Cerebellar nuclear complex (tissue), 1 donor: ENCODE measurements around the gene DIO3.
"Not testable (repeated sequence)": the region's sequence is repeated elsewhere in the genome, so short reads cannot be mapped to it uniquely, and the experiment has no call there.

ENCODE experiments used
- DNase-seq, 2 experiments: peaks; one replicate each; lab custom pipeline; 2025; lab: John Stamatoyannopoulos, UW

DIO3 gene

GRCh38 chr14:101559250-101559623 lies 2.1 kb upstream of the DIO3 start:
- DNase-seq = no peak

GRCh38 chr14:101559624-101560533 lies 1.4 kb upstream of the DIO3 start:
- no peak for DNase-seq

GRCh38 chr14:101560534-101561113 lies 671 bp upstream of the DIO3 start:
- no peak for DNase-seq

GRCh38 chr14:101561897-101562490 lies 699 bp downstream of the DIO3 start:
- no peak for DNase-seq

- DNase-seq = no peak
Measured at GRCh38 chr14:101562659-101563351, 1.5 kb downstream of the DIO3 start.

GRCh38 chr14:101563352-101563653 lies 2.0 kb downstream of the DIO3 start:
- no peak for DNase-seq

- no peak for DNase-seq
Measured at GRCh38 chr14:101563654-101564443, 2.6 kb downstream of the DIO3 start.

- no peak for DNase-seq
Measured at GRCh38 chr14:101564444-101564776, 3.1 kb downstream of the DIO3 start.

- DNase-seq = no peak
Measured at GRCh38 chr14:101564819-101565698, 3.8 kb downstream of the DIO3 start.

- DNase-seq = no peak
Measured at GRCh38 chr14:101567252-101567651, 6.0 kb downstream of the DIO3 start.

GRCh38 chr14:101571004-101571403 lies 9.7 kb downstream of the DIO3 start:
- no peak for DNase-seq

- DNase-seq = not testable (repeated sequence)
Measured at GRCh38 chr14:101572526-101572925, 11.2 kb downstream of the DIO3 start.

GRCh38 chr14:101573289-101573688 lies 12.0 kb downstream of the DIO3 start:
- no peak for DNase-seq

- no peak for DNase-seq
Measured at GRCh38 chr14:101575581-101575980, 14.3 kb downstream of the DIO3 start.

GRCh38 chr14:101577221-101577909 lies 16.1 kb downstream of the DIO3 start:
- no peak for DNase-seq

- DNase-seq = no peak
Measured at GRCh38 chr14:101578489-101578888, 17.2 kb downstream of the DIO3 start.

- DNase-seq = no peak
Measured at GRCh38 chr14:101579372-101580080, 18.2 kb downstream of the DIO3 start.

- DNase-seq = no peak
Measured at GRCh38 chr14:101581806-101582205, 20.5 kb downstream of the DIO3 start.

GRCh38 chr14:101582294-101582693 lies 21.0 kb downstream of the DIO3 start:
- peak in 1 of 2 experiments; percentile 8 for DNase-seq
